BE2C (cell line): ENCODE results near the gene PHF20.

Source experiments
- DNase-seq: peaks from one replicate; pipeline ENCODE4 v3.0.0-alpha.2; 2020
- H3K27me3 ChIP-seq: fragments of 250-450 bp; sonication (Bioruptor Pico); 2 replicates; pipeline ENCODE4 v1.5.1; 2020; ENCODE audit warnings: mild to moderate bottlenecking
- H3K36me3 ChIP-seq: fragments of 250-450 bp; sonication (Bioruptor Pico); 2 replicates; pipeline ENCODE4 v1.5.1; 2020; ENCODE audit warnings: mild to moderate bottlenecking
- H3K4me1 ChIP-seq: fragments of 250-450 bp; sonication (Bioruptor Pico); 2 replicates; pipeline ENCODE4 v1.5.1; 2020
- H3K4me3 ChIP-seq: 2 replicates; pipeline ENCODE4 v1.5.1; 2011; ENCODE audit warnings: low read depth, low read length
- H3K9me3 ChIP-seq: fragments of 250-450 bp; sonication (Bioruptor Pico); 2 replicates; pipeline ENCODE4 v1.5.1; 2020
- TF ChIP-seq, protein P1 (sequence below): IDR thresholded peaks from 2 replicates; pipeline ENCODE4 v1.5.1; 2012; ENCODE audit warnings: mild to moderate bottlenecking, low read depth, low read length

The PHF20 gene

DNA sequence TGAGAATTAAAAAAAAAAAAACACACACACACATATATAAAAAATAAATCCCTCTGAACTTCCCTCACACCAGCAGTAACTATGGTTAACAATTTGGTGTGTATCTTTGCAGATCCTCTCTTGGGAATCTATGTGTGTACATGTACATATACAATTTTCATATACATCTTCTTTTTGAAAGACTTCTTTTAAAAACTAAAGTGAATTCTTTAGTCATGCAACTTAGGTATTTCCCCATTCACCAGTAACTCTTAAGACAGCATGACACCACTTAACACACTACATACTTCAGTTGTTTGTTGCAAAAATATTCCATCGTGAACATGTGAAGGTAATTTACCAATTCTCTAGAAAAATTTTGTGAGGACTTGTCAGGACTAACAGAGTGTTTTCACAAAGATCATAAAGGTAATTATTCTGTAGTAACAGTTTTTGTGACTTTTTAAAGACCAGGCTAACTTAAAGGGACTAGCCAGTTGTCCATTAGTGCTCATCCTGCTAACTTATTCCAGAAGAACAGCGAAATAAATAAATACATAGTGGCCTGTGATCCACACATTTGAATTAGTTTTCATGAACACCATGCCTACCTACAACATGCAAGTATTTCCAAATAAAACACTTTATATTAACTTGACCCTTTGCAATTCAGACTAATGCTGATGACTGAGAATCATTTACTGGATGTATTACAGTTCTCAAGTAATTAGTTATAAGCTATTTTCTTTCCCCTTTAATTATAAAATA, 41.8 kb upstream of the PHF20 start:
- Histone ChIP-seq H3K27me3 (0 out of 2 replicates have a peak, but pooled peaks cover 3% of the 10 kb centered on the region), H3K36me3 (peaks cover 100% of the 10 kb centered on the region), H3K4me1 (peaks cover 6% of the 10 kb centered on the region), H3K4me3 (no peak overlapping the region), H3K9me3 (no peaks in the 10 kb centered on the region)
- TF ChIP-seq, protein P1, sequence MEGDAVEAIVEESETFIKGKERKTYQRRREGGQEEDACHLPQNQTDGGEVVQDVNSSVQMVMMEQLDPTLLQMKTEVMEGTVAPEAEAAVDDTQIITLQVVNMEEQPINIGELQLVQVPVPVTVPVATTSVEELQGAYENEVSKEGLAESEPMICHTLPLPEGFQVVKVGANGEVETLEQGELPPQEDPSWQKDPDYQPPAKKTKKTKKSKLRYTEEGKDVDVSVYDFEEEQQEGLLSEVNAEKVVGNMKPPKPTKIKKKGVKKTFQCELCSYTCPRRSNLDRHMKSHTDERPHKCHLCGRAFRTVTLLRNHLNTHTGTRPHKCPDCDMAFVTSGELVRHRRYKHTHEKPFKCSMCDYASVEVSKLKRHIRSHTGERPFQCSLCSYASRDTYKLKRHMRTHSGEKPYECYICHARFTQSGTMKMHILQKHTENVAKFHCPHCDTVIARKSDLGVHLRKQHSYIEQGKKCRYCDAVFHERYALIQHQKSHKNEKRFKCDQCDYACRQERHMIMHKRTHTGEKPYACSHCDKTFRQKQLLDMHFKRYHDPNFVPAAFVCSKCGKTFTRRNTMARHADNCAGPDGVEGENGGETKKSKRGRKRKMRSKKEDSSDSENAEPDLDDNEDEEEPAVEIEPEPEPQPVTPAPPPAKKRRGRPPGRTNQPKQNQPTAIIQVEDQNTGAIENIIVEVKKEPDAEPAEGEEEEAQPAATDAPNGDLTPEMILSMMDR = no peak
- DNase-seq = no peak

DNA sequence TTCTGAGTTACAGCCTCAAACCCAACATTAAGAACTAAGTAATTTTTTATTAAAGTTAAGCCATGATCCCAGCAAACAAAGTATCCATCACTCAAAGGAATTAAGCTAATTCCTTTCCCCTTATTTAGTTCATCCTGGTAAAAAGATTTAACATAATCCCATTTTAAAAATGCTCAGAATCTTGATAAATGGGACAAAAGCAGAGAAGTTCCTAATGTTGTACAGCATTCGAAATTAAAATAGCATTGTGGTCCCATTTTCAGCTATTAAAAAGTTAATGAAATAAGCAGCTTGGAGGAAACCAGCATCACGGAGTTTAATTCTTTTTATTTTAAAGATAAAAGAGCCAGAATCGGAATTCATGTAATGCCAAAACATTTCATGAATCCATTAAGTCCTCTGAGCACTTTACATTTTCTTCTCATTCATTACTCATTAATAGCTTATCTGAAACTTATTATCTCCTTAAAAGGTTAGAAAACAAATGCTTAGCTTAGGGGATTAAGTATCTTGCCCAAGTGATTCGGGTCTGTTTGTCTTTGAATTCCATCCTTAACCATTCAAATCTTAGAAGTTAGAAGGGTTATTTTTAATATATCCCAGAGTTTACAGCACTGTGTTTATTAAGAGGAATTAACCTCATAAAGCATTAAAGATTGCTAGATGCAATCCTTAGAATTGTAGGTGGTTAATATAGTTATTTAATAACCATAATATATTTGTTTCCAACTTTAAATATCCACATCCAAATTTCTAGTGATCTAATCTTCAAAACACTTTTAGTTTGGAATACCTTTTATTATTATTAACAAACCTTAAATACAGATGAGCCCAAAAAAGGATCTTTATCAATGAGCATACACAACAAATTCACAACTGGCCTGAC, 41.0 kb upstream of the PHF20 start:
- H3K36me3 ChIP-seq = peaks cover 100% of the 10 kb centered on the region
- 0 out of 2 replicates have a peak, but pooled peaks cover 3% of the 10 kb centered on the region for H3K27me3 ChIP-seq
- H3K4me1 ChIP-seq = peaks cover 8% of the 10 kb centered on the region
- no peaks in the 10 kb centered on the region for H3K9me3 ChIP-seq
- no peak overlapping the region for H3K4me3 ChIP-seq
- no peak for DNase-seq
- TF ChIP-seq, protein P1 = no peak

DNA sequence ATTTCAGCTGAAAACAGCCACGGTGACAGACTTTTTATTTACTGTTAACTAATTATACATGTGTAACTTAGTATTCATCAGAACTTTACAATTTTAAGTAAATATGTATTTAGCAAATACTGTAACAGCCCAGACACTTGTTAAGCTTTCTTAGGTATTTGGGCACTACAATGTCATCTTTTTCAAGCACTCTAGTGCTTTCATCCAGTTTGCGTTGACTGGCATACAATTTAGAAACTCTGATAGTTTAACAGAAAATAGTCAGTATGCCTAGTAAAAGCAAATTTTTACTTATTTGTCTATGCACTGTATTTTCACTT, 40.4 kb upstream of the PHF20 start:
- TF ChIP-seq, protein P1 = no peak
- Histone ChIP-seq H3K9me3 (no peaks in the 10 kb centered on the region), H3K4me1 (peaks cover 10% of the 10 kb centered on the region), H3K4me3 (no peak overlapping the region), H3K36me3 (peaks cover 100% of the 10 kb centered on the region), H3K27me3 (0 out of 2 replicates have a peak, but pooled peaks cover 3% of the 10 kb centered on the region)
- no peak for DNase-seq

DNA sequence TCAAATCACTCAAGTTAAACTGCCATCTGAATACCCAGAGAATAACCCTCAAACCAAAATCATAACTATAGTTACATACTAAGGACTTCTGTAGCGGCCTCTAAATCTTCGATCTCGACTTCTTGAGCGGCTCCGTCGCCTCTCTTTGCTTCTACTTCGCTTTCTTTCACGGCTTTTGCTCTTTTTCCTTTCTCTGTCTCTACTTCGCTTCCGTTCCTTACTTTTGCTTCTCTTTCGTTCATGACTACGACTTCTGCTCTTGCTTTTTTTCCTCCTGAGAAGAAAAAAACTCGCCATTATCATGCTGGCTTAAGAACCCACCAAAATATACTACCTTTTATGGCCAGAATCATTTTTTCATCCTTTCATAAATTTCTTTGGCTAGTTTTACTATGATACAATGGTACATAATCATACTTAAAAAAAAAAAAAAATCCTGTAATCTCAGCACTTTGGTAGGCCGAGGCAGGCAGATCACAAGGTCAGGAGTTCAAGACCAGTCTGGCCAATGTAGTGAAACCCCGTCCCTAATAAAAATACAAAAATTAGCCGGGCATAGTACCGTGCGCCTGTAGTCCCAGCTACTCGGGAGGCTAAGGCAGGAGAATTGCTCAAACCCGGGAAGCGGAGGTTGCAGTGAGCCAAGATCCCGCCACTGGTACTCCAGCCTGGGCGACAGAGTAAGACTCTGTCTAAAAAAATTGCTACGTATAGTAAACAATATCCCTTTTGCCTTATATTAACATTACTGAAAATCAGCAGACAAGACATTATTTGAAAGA, 39.8 kb upstream of the PHF20 start:
- Histone ChIP-seq H3K27me3 (0 out of 2 replicates have a peak, but pooled peaks cover 3% of the 10 kb centered on the region), H3K4me1 (peaks cover 10% of the 10 kb centered on the region), H3K4me3 (no peak overlapping the region), H3K36me3 (peaks cover 100% of the 10 kb centered on the region), H3K9me3 (no peaks in the 10 kb centered on the region)
- TF ChIP-seq, protein P1 = no peak
- no peak for DNase-seq

DNA sequence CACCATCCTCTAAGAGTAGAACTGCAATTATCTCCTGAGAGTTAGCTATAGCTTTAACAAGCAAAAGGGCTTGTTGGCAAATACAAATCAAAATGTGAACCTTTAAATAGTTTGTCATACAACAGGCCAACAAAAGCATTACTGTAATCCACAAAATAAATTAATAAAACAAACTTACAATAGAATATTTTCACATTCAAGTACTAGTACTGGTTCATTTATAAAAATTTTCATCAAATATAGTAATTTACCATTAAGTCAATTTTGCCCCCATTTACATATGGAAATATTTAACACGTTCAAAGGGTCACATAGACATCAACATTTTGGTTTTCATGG, 39.2 kb upstream of the PHF20 start:
- TF ChIP-seq, protein P1 = no peak
- Histone ChIP-seq H3K9me3 (no peaks in the 10 kb centered on the region), H3K4me1 (peaks cover 10% of the 10 kb centered on the region), H3K4me3 (no peak overlapping the region), H3K27me3 (0 out of 2 replicates have a peak, but pooled peaks cover 3% of the 10 kb centered on the region), H3K36me3 (peaks cover 100% of the 10 kb centered on the region)
- no peak for DNase-seq
